OCI-LY7 (cell line): ENCODE data around the gene GRIK2. TPM values are rescaled to one million over a fixed set of nuclear protein-coding genes. Genes with fewer than 3 reads are reported as not detected.

Source experiments
- BruUV-seq: library from RNA; stranded (reverse); fragments of 400-500 nt; replicated peaks from 2 replicates; lab custom pipeline; 2021; lab: Mats Ljungman, UMichigan
- CTCF ChIA-PET: fragments of 300-600 bp; sonication (Branson Sonifier 250); formaldehyde crosslinking; loops from one replicate; lab custom pipeline; 2022; ENCODE audit warnings: antibody characterized with exemption; ENCODE audit not compliant: unreplicated experiment; lab: Charles Lee
- POLR2A ChIA-PET: fragments of 300-600 bp; sonication (Branson Sonifier 250); formaldehyde crosslinking; loops from one replicate; lab custom pipeline; 2022; ENCODE audit warnings: antibody characterized with exemption; lab: Charles Lee
- DNase-seq: peaks from one replicate; pipeline ENCODE4 v3.0.0-alpha.2; 2015; ENCODE audit warnings: low spot score
- H2AFZ ChIP-seq: fragments of 200-600 bp; sonication (generic), shearing (Covaris generic); 2 replicates; pipeline ENCODE4 v1.6.1; 2014; ENCODE audit warnings: mild to moderate bottlenecking, antibody characterized with exemption, low read length, moderate library complexity
- H3K27ac ChIP-seq: fragments of 200-600 bp; sonication (generic); 2 replicates; pipeline ENCODE4 v1.5.1; 2014; ENCODE audit warnings: mixed run types, low read depth, mild to moderate bottlenecking, moderate library complexity, low read length, inconsistent platforms; ENCODE audit not compliant: poor library complexity, severe bottlenecking
- H3K36me3 ChIP-seq: fragments of 200-600 bp; sonication (generic); 2 replicates; pipeline ENCODE4 v1.6.1; 2014; ENCODE audit warnings: mild to moderate bottlenecking, antibody characterized with exemption, low read length, moderate library complexity, mixed read lengths; ENCODE audit not compliant: insufficient read depth
- H3K4me1 ChIP-seq: fragments of 200-600 bp; sonication (generic); 2 replicates; pipeline ENCODE4 v1.5.1; 2014; ENCODE audit warnings: mild to moderate bottlenecking, low read length; ENCODE audit not compliant: insufficient read depth, poor library complexity, severe bottlenecking
- H3K4me2 ChIP-seq: fragments of 200-600 bp; sonication (generic); 2 replicates; pipeline ENCODE4 v1.6.1; 2014; ENCODE audit warnings: mild to moderate bottlenecking, low read length
- H3K4me3 ChIP-seq: fragments of 200-600 bp; sonication (generic); 2 replicates; pipeline ENCODE4 v1.5.1; 2014; ENCODE audit warnings: mild to moderate bottlenecking, low read depth, low read length; ENCODE audit not compliant: poor library complexity, severe bottlenecking
- H3K79me2 ChIP-seq: fragments of 200-600 bp; sonication (generic); 2 replicates; pipeline ENCODE4 v1.6.1; 2016; ENCODE audit warnings: low read depth, mild to moderate bottlenecking, low read length, moderate library complexity, mixed read lengths; ENCODE audit not compliant: insufficient read depth
- H3K9me2 ChIP-seq: fragments of 200-600 bp; sonication (generic); 2 replicates; pipeline ENCODE4 v1.6.1; 2016; ENCODE audit warnings: mild to moderate bottlenecking, low read length, mixed read lengths; ENCODE audit not compliant: insufficient read depth
- H3K9me3 ChIP-seq: fragments of 200-600 bp; sonication (generic); 2 replicates; pipeline ENCODE4 v1.6.1; 2014; ENCODE audit warnings: mild to moderate bottlenecking, mixed run types, low read length, mixed read lengths
- H4K20me1 ChIP-seq: fragments of 200-600 bp; sonication (generic); 2 replicates; pipeline ENCODE4 v1.6.1; 2014; ENCODE audit warnings: mild to moderate bottlenecking, antibody characterized with exemption, low read length, moderate library complexity, mixed read lengths; ENCODE audit not compliant: insufficient read depth
- CTCF ChIP-seq: fragments of 200-600 bp; sonication (generic); conservative IDR thresholded peaks from 2 replicates; pipeline ENCODE4 v1.5.1; 2014; ENCODE audit warnings: mild to moderate bottlenecking, antibody characterized with exemption, low read length, moderate library complexity, mixed read lengths
- EZH2phosphoT487 ChIP-seq: fragments of 200-600 bp; sonication (generic); IDR thresholded peaks from 2 replicates; pipeline ENCODE4 v1.6.1; 2018; ENCODE audit warnings: low read depth, borderline replicate concordance, mild to moderate bottlenecking, mixed run types, antibody characterized with exemption, low read length, moderate library complexity, mixed read lengths
- intact Hi-C: fragments of 100-400 bp; cut with micrococcal nuclease; formaldehyde crosslinking; loops from one replicate; pipeline ENCODE4 v1.10.0; 2022; ENCODE audit not compliant: unreplicated experiment
- total RNA-seq, 2 experiments: library from RNA; depleted of rRNA in 1 of 2; stranded (reverse); fragments of >200 nt in 1 of 2; shearing (Covaris generic) in 1 of 2; gene quantifications; 2 replicates each; pipeline ENCODE4 v1.2.3, GENCODE V29; 2014 to 2022

GRIK2 gene
- total RNA-seq, 2 experiments from 2014 or later, result not detected

GRCh38 chr6:101477436-101477835 is 83.9 kb downstream of the GRIK2 start:
- no TSS peak for BruUV-seq
- POLR2A ChIA-PET, result no interaction called here

GRCh38 chr6:101478891-101479290 is 85.4 kb downstream of the GRIK2 start:
- BruUV-seq, result no TSS peak
- no peak for DNase-seq
- H3K79me2 ChIP-seq, result no peaks in the 10 kb centered on the region
- H3K4me1 ChIP-seq, result no peaks in the 10 kb centered on the region
- no peaks in the 10 kb centered on the region for H3K9me3 ChIP-seq
- H3K9me2 ChIP-seq, result no peaks in the 10 kb centered on the region
- no peak overlapping the region for H3K27ac ChIP-seq
- no peak for TF ChIP-seq CTCF
- TF ChIP-seq EZH2phosphoT487, result no peak
- H3K36me3 ChIP-seq, result no peaks in the 10 kb centered on the region
- CTCF ChIA-PET, result no interaction called here
- intact Hi-C loops, result no loop called here
- POLR2A ChIA-PET, result interaction anchor here (0.7 kb wide), 2 partner anchors 421 to 658 kb away, joined by 4 to 7 read pairs; no protein-coding TSS in a partner anchor
- H4K20me1 ChIP-seq, result no peaks in the 10 kb centered on the region
- H2AFZ ChIP-seq, result no peak overlapping the region
- H3K4me2 ChIP-seq, result no peak overlapping the region
- H3K4me3 ChIP-seq, result no peak overlapping the region

More at GRCh38 chr6:101477436-101477835, 83.9 kb downstream of the GRIK2 start:
- Histone ChIP-seq H3K27ac (no peak overlapping the region), H3K79me2 (no peaks in the 10 kb centered on the region), H4K20me1 (no peaks in the 10 kb centered on the region), H3K4me2 (no peak overlapping the region), H2AFZ (no peak overlapping the region), H3K36me3 (no peaks in the 10 kb centered on the region), H3K4me3 (no peak overlapping the region), H3K9me3 (no peaks in the 10 kb centered on the region), H3K9me2 (no peaks in the 10 kb centered on the region), H3K4me1 (no peaks in the 10 kb centered on the region)
- intact Hi-C loops, result no loop called here
- TF ChIP-seq EZH2phosphoT487 (no peak), CTCF (no peak)
- DNase-seq, result no peak
- CTCF ChIA-PET, result no interaction called here

GRCh38 chr6:101482606-101483005 is 89.1 kb downstream of the GRIK2 start:
- ChIA-PET POLR2A (interaction anchor here (0.5 kb wide), 1 partner anchor 132 kb away, joined by 4 read pairs; no protein-coding TSS in a partner anchor), CTCF (no interaction called here)
- H3K9me3 ChIP-seq, result no peaks in the 10 kb centered on the region
- no peaks in the 10 kb centered on the region for H4K20me1 ChIP-seq
- H3K27ac ChIP-seq, result no peak overlapping the region
- no peak for DNase-seq
- no peak overlapping the region for H3K4me3 ChIP-seq
- BruUV-seq, result no TSS peak
- TF ChIP-seq CTCF (no peak), EZH2phosphoT487 (no peak)
- intact Hi-C loops, result no loop called here
- H3K4me1 ChIP-seq, result no peaks in the 10 kb centered on the region
- no peak overlapping the region for H2AFZ ChIP-seq
- no peaks in the 10 kb centered on the region for H3K9me2 ChIP-seq
- no peak overlapping the region for H3K4me2 ChIP-seq
- no peaks in the 10 kb centered on the region for H3K79me2 ChIP-seq
- no peaks in the 10 kb centered on the region for H3K36me3 ChIP-seq
